HK-2 (cell line): ENCODE measurements around the gene APAF1.
"Not testable (repeated sequence)": the region's sequence is repeated elsewhere in the genome, so short reads cannot be mapped to it uniquely, and the experiment has no call there.

ENCODE experiments used
- DNase-seq: peaks from one replicate; pipeline ENCODE4 v3.0.0-alpha.2; 2018; ENCODE audit not compliant: unreplicated experiment

Gene APAF1

DNA sequence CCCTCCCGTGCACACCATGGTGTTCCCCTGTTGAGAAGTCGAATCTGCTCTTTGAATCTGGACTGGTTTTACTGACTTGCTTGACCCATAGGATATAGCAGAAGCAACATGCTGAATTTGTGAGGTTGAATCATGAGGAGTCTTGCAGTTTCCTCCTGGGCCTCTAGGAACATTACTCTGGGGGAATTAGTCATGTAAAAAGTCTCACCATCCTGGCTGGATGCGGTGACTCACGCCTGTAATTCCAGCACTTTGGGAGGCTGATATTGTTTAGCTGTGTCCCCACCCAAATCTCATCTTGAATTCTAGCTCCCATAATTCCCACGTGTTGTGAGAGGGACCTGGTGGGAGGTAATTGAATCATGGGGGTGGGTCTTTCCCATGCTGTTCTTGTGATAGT, 110.8 kb downstream of the APAF1 start:
- not testable (repeated sequence) for DNase-seq

GRCh38 chr12:98757455-98757854, 112.4 kb downstream of the APAF1 start:
- no peak for DNase-seq

DNA sequence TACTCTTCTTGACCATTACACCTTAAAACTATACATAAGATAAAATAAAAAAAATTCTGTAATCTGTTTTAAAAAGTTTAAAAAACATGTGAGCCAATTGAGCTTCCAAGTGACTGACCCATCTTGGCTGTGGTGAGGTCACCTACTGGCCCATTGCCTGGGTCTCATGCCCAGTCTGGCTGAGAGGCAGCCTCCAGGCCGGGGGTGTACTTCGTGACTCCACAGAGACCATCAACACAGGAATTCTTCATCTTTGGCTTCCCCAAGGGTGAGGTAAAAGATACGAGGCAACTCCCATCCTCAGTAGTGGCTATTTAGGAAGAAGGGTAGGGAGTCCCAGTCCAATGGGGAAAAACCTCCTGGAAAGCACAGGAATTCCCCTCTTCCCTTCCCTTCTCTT, 113.2 kb downstream of the APAF1 start:
- DNase-seq = no peak

- no peak for DNase-seq
These were observed 118.6 kb downstream of the APAF1 start for GRCh38 chr12:98763656-98764055.

DNA sequence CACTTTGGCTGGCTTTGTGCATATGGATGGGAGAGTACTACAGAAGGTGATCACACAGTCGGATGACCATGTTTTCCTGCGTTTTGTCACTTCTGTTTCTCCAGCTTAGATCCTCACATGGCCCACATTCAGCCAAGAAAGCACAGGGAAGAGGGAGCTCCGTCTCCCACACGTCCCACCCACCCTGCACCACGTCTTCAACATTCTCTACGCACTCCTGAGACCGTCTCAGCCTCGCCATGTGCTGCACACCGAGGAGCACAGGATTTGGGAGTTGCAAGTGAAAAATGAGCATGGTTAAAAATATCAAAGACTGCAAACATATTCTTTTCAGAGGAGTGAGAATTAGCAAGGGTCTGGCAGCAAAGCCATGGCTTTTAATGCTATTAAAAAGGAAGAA, 122.2 kb downstream of the APAF1 start:
- no peak for DNase-seq

- DNase-seq = no peak
These were observed 124.0 kb downstream of the APAF1 start for GRCh38 chr12:98769068-98769467.

DNA sequence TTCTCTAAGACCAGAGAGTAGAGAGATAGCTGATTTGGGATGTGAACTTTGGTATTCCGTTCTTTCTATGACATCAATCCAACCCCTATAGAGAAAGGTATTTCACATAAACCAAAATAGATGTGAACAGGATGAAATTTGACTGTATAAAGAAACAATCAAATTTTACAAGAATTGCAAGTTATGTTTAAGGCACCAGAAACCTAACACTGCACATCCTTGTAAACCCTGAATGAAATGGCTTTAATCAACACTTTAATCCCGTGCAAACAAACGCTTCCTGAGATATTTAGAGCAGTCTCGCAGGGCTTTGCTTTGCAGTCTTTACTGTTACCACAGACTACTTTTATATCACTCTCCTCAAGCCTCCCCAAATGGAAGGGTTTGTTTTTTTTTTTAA, 125.1 kb downstream of the APAF1 start:
- no peak for DNase-seq

DNA sequence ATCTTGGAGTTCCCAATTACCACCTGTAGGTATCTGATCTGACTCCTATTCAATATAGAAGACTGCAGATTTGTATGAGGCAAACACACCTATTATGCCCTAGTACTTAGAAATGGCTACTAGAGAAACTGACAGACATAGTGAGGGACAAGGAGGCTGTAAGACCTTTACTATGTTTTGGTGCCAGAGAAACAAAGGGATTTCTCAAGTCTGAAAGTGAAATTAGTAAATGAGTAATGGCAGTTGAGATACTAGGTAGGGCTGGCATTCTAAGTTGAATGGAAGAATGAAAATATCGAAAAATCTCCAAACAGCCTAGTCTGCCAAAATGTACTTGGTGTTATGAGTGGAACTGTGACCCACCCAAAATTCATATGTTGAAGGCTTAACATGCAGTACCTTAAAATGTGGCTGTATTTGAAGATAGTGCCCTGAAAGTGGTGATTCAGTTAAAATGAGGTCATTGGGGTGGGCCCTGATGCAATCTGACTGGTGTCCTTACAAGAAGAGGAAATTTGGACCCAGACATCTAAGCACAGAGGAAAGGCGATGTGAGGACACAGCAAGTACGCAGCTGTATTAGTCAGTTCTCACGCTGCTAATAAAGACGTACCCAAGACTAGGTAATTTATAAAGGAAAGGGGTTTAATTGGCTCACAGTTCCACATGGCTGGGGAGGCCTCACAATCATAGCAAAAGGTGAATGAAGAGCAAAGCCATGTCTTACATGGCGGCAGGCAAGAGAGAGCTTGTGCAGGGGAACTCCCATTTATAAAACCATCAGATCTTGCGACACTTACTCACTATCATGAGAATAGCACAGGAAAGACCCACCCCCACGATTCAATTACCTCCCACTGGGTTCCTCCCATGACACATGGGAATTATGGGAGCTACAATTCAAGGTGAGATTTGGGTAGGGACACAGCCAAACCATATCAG, 127.0 kb downstream of the APAF1 start:
- DNase-seq = no peak

GRCh38 chr12:98772818-98773217, 127.7 kb downstream of the APAF1 start:
- no peak for DNase-seq

- no peak for DNase-seq
These were observed 135.2 kb downstream of the APAF1 start for GRCh38 chr12:98780261-98780660.

DNA sequence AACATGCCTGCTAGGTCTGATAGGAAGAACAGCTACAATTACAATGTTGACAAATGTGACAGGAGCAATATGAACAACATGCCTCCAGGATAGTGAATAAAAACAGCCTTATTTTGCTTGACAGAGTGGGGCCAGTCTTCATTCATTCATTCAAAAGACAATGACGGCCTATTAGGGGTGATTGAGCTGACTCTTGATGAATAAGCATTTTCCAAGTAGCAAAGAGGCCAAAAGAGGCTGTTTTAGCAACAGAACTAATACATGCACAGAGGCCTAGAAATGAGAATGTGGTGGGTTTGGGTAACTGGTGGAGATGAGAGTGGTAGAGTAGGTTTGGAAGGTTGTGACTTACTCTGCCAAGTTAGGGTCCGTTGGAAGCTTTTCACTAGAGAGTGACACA, 138.3 kb downstream of the APAF1 start:
- no peak for DNase-seq
